Sigmoid colon (tissue), 7 donors: ENCODE measurements around the gene RCN1. TPM values are rescaled to one million over a fixed set of nuclear protein-coding genes. Genes with fewer than 3 reads are reported as not detected.

Experiments used
- DNase-seq: peaks from one replicate; pipeline ENCODE4 v3.0.0-alpha.2; 2019
- H3K27ac ChIP-seq, 4 donors: fragments of 200-600 bp; sonication (generic); one replicate each; pipeline ENCODE4 v1.5.1; 2016 to 2019; ENCODE audit warnings: mild to moderate bottlenecking in 1 of 4
- H3K27me3 ChIP-seq, 3 donors: fragments of 200-600 bp; sonication (generic); one replicate each; pipeline ENCODE4 v1.5.1; 2019; ENCODE audit warnings: mild to moderate bottlenecking in 1 of 3
- H3K36me3 ChIP-seq, 4 donors: fragments of 200-600 bp; sonication (generic); one replicate each; pipeline ENCODE4 v1.5.1; 2016 to 2019
- H3K4me1 ChIP-seq, 4 donors: fragments of 200-600 bp; sonication (generic); one replicate each; pipeline ENCODE4 v1.5.1; 2017 to 2019
- H3K4me3 ChIP-seq, 4 donors: fragments of 200-600 bp; sonication (generic); one replicate each; pipeline ENCODE4 v1.5.1; 2017 to 2019; ENCODE audit warnings: mild to moderate bottlenecking in 2 of 4, moderate library complexity in 1 of 4
- H3K9me3 ChIP-seq, 4 donors: fragments of 200-600 bp in 3 of 4; sonication (generic) in 3 of 4; one replicate each; pipeline versions ENCODE4 v1.5.1 to v1.6.1; 2013 to 2019
- EP300 ChIP-seq, 4 donors: sonication (generic); formaldehyde crosslinking; IDR thresholded peaks; one replicate each; pipeline ENCODE4 v1.6.1; 2017; ENCODE audit warnings: antibody characterized with exemption in 4 of 4
- POLR2A ChIP-seq, 2 donors: fragments of 450-650 bp; IDR thresholded peaks; one replicate each; pipeline ENCODE4 v1.6.1; 2016; ENCODE audit warnings: antibody characterized with exemption in 2 of 2, mild to moderate bottlenecking in 2 of 2, moderate library complexity in 2 of 2
- WGBS, 2 donors: extraction: QIAGEN DNeasy Blood & Tissue Kit; methylation state at CpG; one replicate each; pipeline ENCODE4 v1.1.7; 2013; 5-methylcytosine and 5-hydroxymethylcytosine counted together
- intact Hi-C: fragments of 100-400 bp; cut with DNase I; formaldehyde crosslinking; loops from one replicate; pipeline ENCODE4 v1.15.1; 2023
- polyA plus RNA-seq, 3 donors: library from polyadenylated mRNA; stranded (reverse); fragments of 200-250 nt; gene quantifications; one replicate each; pipeline ENCODE4 v1.2.3, GENCODE V29; 2013
- small RNA-seq, 3 donors: library from RNA; depleted of rRNA; stranded (forward); fragments of <200 nt; gene quantifications; one replicate each; pipeline ENCODE3, GENCODE V24; 2016
- total RNA-seq, 4 donors: library from RNA; depleted of rRNA; stranded (reverse); fragments of >200 nt; gene quantifications; one replicate each; pipeline ENCODE4 v1.1.0, GENCODE V29; 2016
- donor health status: healthy with polysubstance abuse.
- donor health status: Bipolar disorder and iron deficiency.
- donor health status: healthy.

RCN1 gene
- total and polyA plus RNA-seq, 7 donors = 9.7 to 58.4 (median 34.1) TPM

- H3K27me3 ChIP-seq = no peaks in the 10 kb centered on the region
- whole genome bisulfite sequencing, 2 donors = 65 to 73% methylated on average over 2 of the region's 2 CpGs
- TF ChIP-seq EP300 (IDR thresholded peaks at IDR 0.05) (no peak), POLR2A (IDR thresholded peaks at IDR 0.05) (no peak)
- H3K4me3 ChIP-seq = no peak overlapping the region
- DNase-seq = no peak
- no peaks in the 10 kb centered on the region for H3K9me3 ChIP-seq
- no peaks in the 10 kb centered on the region for H3K4me1 ChIP-seq
- no peak overlapping the region for H3K27ac ChIP-seq
- H3K36me3 ChIP-seq = no peaks in the 10 kb centered on the region
- intact Hi-C loops = no loop called here
These were observed 63.4 kb downstream of the RCN1 start for GRCh38 chr11:32154275-32154674.

Small RNA genes lying within 50 kb of the gene (small RNA-seq; reads per million reads assigned to genes)
- gene RF00012 = 0 reads per million in 3 donors
